Measurements from ENCODE around the gene TCTN2.

- TF ChIP-seq ESRRG (CRISPR knock-in tag; IDR thresholded peaks at IDR 0.05) (no peak), PATZ1 (CRISPR knock-in tag; IDR thresholded peaks at IDR 0.05; ENCODE audit: borderline replicate concordance) (no peak), CSDC2 (CRISPR knock-in tag; IDR thresholded peaks at IDR 0.05) (no peak), SNAI2 (CRISPR knock-in tag; IDR thresholded peaks at IDR 0.05) (no peak), TCF4 (CRISPR knock-in tag; IDR thresholded peaks at IDR 0.05; ENCODE audit: borderline replicate concordance) (no peak), PPARA (CRISPR knock-in tag; IDR thresholded peaks at IDR 0.05; ENCODE audit: borderline replicate concordance) (no peak), RARB (CRISPR knock-in tag; IDR thresholded peaks at IDR 0.05) (no peak), ZFP30 (CRISPR knock-in tag; IDR thresholded peaks at IDR 0.05) (no peak), ARNTL (CRISPR knock-in tag; IDR thresholded peaks at IDR 0.05; ENCODE audit: borderline replicate concordance, low read depth) (no peak), ZNF565 (CRISPR knock-in tag; conservative IDR thresholded peaks at IDR 0.05; ENCODE audit: low read depth) (no peak), CREB5 (CRISPR knock-in tag; IDR thresholded peaks at IDR 0.05; ENCODE audit: low read depth) (no peak), ISL1 (CRISPR knock-in tag; IDR thresholded peaks at IDR 0.05) (no peak), BACH2 (CRISPR knock-in tag; IDR thresholded peaks at IDR 0.05; ENCODE audit: borderline replicate concordance) (no peak)
Observed at GRCh38 chr12:123690191-123690840, 19.4 kb downstream of the TCTN2 start.

All from SK-N-SH treated with all-trans-retinoic acid at 6 μM for 48 hours (cell line).